ENCODE data around the gene IL17RA. TPM values are rescaled to one million over a fixed set of nuclear protein-coding genes. Genes with fewer than 3 reads are reported as not detected.

The IL17RA gene
- polyA plus RNA-seq, 1 donor (not counting 4 experiments of a cell fraction or from before 2014, with no cell fraction given), result 6.0 TPM

DNA sequence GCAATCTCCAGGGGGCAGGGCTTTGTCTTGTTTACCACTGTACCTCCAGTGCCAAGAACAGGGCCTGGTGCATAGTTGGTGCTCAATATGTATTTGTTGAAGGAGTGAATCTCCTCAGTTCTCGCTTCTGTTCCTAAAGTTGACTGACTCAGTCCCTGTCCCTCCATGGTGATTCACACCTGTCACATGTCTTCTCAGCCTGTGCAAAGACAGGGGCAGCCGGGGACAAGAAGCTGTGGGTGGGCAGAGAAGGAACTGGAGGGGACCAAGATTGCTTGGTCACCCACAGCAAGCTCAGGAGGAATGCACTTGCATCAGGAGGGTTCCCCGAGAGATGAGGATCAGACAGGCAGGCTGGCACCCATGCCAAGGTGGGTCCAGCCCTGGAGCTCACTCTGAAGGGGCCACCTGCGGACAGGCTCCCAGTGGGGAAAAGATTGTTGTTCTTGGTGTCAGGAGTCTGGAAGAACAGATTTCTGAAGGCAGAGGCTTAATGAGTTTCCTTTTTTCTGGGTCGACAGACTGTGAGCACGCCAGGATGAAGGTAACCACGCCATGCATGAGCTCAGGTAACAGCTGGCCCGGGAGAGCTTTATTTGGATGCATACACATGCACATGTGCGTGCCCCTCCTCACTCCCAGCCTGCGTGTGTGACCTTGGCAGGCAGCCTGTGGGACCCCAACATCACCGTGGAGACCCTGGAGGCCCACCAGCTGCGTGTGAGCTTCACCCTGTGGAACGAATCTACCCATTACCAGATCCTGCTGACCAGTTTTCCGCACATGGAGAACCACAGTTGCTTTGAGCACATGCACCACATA, 16.9 kb downstream of the IL17RA start:
- Histone ChIP-seq H3K27me3 (ENCODE audit: control insufficient read depth, extremely low read depth, insufficient read depth, low read length) (no peaks in the 10 kb centered on the region), H3K4me3 (ENCODE audit: control insufficient read depth in 2 of 3, extremely low read depth in 1 of 3, insufficient read depth in 2 of 3, low read depth in 1 of 3, low read length in 3 of 3) (no peak overlapping the region), H3K79me2 (ENCODE audit: control insufficient read depth, insufficient read depth, low read length) (no peaks in the 10 kb centered on the region), H3K4me1 (ENCODE audit: control insufficient read depth, extremely low read depth, insufficient read depth, low read length) (no peaks in the 10 kb centered on the region), H3K4me2 (ENCODE audit: control insufficient read depth, extremely low read depth, insufficient read depth, low read depth, low read length) (no peak overlapping the region), H3K9me3 (ENCODE audit: control insufficient read depth, low read depth, low read length) (no peaks in the 10 kb centered on the region), H4K20me1 (ENCODE audit: control insufficient read depth, extremely low read depth, insufficient read depth, low read length) (no peaks in the 10 kb centered on the region), H2AFZ (ENCODE audit: control insufficient read depth, low read length) (no peak overlapping the region), H3K9ac (ENCODE audit: control insufficient read depth, extremely low read depth, insufficient read depth, low read length) (no peak overlapping the region), H3K9me1 (ENCODE audit: control insufficient read depth, extremely low read depth, insufficient read depth, low read length) (no peaks in the 10 kb centered on the region), H3K36me3 (ENCODE audit: control insufficient read depth in 2 of 2, extremely low read depth in 1 of 2, insufficient read depth in 2 of 2, low read length in 2 of 2) (peaks cover 33 to 50% of the 10 kb centered on the region in 2 experiments), H3K27ac (ENCODE audit: control insufficient read depth, insufficient read depth, low read length) (no peak overlapping the region)
- dilution Hi-C loops (cut with MboI; ENCODE audit: extremely low pct_ligation_motif_present, low sequenced_read_pairs), result no loop called here
- no peak for FAIRE-seq
- no peak for TF ChIP-seq EZH2 (IDR thresholded peaks at IDR 0.05; ENCODE audit: low read length)
- TF ChIP-seq, protein P1, sequence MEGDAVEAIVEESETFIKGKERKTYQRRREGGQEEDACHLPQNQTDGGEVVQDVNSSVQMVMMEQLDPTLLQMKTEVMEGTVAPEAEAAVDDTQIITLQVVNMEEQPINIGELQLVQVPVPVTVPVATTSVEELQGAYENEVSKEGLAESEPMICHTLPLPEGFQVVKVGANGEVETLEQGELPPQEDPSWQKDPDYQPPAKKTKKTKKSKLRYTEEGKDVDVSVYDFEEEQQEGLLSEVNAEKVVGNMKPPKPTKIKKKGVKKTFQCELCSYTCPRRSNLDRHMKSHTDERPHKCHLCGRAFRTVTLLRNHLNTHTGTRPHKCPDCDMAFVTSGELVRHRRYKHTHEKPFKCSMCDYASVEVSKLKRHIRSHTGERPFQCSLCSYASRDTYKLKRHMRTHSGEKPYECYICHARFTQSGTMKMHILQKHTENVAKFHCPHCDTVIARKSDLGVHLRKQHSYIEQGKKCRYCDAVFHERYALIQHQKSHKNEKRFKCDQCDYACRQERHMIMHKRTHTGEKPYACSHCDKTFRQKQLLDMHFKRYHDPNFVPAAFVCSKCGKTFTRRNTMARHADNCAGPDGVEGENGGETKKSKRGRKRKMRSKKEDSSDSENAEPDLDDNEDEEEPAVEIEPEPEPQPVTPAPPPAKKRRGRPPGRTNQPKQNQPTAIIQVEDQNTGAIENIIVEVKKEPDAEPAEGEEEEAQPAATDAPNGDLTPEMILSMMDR (optimal IDR thresholded peaks at IDR 0.05 in 1 of 3, IDR thresholded peaks at IDR 0.05 in 1 of 3, conservative IDR thresholded peaks at IDR 0.05 in 1 of 3; ENCODE audit: extremely low read depth in 1 of 3, insufficient read depth in 2 of 3, low read length in 3 of 3), result no peak
- no peak for DNase-seq (ENCODE audit: low read depth, low spot score)

DNA sequence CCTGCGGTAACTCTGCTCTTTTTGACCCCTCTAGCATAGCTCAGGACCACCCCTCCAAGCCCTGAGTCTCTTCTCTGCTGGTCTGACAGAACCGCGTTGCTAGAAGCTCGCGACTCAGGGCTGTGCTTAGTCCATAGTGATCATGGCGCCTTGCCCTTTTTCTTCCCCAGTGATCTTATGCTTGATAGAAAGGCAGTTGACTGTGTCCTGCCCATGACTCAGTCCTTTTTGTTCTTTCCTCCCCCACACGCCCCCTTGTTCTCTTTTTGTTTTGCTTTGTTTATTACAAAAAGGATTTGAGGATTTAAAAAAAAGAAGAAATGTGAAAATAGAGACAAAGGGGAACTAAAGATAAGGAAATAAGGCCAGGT, 17.5 kb downstream of the IL17RA start:
- dilution Hi-C loops (cut with MboI; ENCODE audit: extremely low pct_ligation_motif_present, low sequenced_read_pairs), result no loop called here
- Histone ChIP-seq H4K20me1 (ENCODE audit: control insufficient read depth, extremely low read depth, insufficient read depth, low read length) (no peaks in the 10 kb centered on the region), H3K27ac (ENCODE audit: control insufficient read depth, insufficient read depth, low read length) (no peak overlapping the region), H3K4me2 (ENCODE audit: control insufficient read depth, extremely low read depth, insufficient read depth, low read depth, low read length) (no peak overlapping the region), H3K79me2 (ENCODE audit: control insufficient read depth, insufficient read depth, low read length) (no peaks in the 10 kb centered on the region), H3K4me3 (ENCODE audit: control insufficient read depth in 2 of 3, extremely low read depth in 1 of 3, insufficient read depth in 2 of 3, low read depth in 1 of 3, low read length in 3 of 3) (no peak overlapping the region), H3K27me3 (ENCODE audit: control insufficient read depth, extremely low read depth, insufficient read depth, low read length) (no peaks in the 10 kb centered on the region), H3K36me3 (ENCODE audit: control insufficient read depth in 2 of 2, extremely low read depth in 1 of 2, insufficient read depth in 2 of 2, low read length in 2 of 2) (peaks cover 35 to 52% of the 10 kb centered on the region in 2 experiments), H3K9me3 (ENCODE audit: control insufficient read depth, low read depth, low read length) (no peaks in the 10 kb centered on the region), H3K4me1 (ENCODE audit: control insufficient read depth, extremely low read depth, insufficient read depth, low read length) (no peaks in the 10 kb centered on the region), H3K9ac (ENCODE audit: control insufficient read depth, extremely low read depth, insufficient read depth, low read length) (no peak overlapping the region), H2AFZ (ENCODE audit: control insufficient read depth, low read length) (no peak overlapping the region), H3K9me1 (ENCODE audit: control insufficient read depth, extremely low read depth, insufficient read depth, low read length) (no peaks in the 10 kb centered on the region)
- TF ChIP-seq, protein P1 (optimal IDR thresholded peaks at IDR 0.05 in 1 of 3, IDR thresholded peaks at IDR 0.05 in 1 of 3, conservative IDR thresholded peaks at IDR 0.05 in 1 of 3; ENCODE audit: extremely low read depth in 1 of 3, insufficient read depth in 2 of 3, low read length in 3 of 3), result no peak
- TF ChIP-seq EZH2 (IDR thresholded peaks at IDR 0.05; ENCODE audit: low read length), result no peak
- DNase-seq (ENCODE audit: low read depth, low spot score) (no peak), FAIRE-seq (no peak)

All from keratinocyte (primary cell).